ENCODE measurements around the gene IRS2.

DNA sequence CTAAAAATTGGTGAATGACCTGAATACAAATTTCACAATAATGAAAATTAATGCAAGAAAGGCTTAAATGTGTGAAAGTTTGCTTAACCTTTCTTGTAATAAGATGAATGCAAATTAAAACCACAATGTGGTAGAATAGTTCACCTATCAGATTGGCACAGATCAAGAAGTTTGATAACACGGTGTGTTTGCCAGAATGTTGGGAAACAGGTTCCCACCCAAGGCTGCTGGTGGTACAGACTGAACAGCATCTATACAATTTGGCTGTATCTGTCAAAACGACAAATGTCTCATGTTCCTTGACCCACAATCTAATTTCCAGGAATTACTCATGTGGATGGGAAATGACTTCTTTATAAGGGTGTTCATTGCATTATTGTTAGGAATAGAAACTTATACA is 8.6 kb upstream of the IRS2 start:
- TF ChIP-seq, protein P1, sequence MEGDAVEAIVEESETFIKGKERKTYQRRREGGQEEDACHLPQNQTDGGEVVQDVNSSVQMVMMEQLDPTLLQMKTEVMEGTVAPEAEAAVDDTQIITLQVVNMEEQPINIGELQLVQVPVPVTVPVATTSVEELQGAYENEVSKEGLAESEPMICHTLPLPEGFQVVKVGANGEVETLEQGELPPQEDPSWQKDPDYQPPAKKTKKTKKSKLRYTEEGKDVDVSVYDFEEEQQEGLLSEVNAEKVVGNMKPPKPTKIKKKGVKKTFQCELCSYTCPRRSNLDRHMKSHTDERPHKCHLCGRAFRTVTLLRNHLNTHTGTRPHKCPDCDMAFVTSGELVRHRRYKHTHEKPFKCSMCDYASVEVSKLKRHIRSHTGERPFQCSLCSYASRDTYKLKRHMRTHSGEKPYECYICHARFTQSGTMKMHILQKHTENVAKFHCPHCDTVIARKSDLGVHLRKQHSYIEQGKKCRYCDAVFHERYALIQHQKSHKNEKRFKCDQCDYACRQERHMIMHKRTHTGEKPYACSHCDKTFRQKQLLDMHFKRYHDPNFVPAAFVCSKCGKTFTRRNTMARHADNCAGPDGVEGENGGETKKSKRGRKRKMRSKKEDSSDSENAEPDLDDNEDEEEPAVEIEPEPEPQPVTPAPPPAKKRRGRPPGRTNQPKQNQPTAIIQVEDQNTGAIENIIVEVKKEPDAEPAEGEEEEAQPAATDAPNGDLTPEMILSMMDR (conservative IDR thresholded peaks at IDR 0.05; ENCODE audit: low read length) = no peak
- no peak for TF ChIP-seq EZH2phosphoT487 (IDR thresholded peaks at IDR 0.05; ENCODE audit: borderline replicate concordance, low read depth, low read length)

Data from OCI-LY7 (cell line).